Endodermal cell (in vitro differentiated cells): ENCODE results near the gene NKPD1. TPM values are rescaled to one million over a fixed set of nuclear protein-coding genes. Genes with fewer than 3 reads are reported as not detected.
A peak's percentile ranks its signal among the peaks of the same experiment; 100 is the strongest.

Source experiments
- DNase-seq: peaks from one replicate; pipeline ENCODE4 v3.0.0-alpha.2; 2017
- H3K27ac ChIP-seq: 2 replicates; pipeline ENCODE4 v1.5.1; 2013; ENCODE audit warnings: mild to moderate bottlenecking, low read depth, low read length, moderate library complexity
- H3K27me3 ChIP-seq: 2 replicates; pipeline ENCODE4 v1.6.1; 2013; ENCODE audit warnings: mild to moderate bottlenecking, low read length, moderate library complexity; ENCODE audit not compliant: insufficient read depth, control insufficient read depth, poor library complexity, severe bottlenecking
- H3K36me3 ChIP-seq: 2 replicates; pipeline ENCODE4 v1.7.0; 2013; ENCODE audit warnings: mild to moderate bottlenecking, low read length, moderate library complexity; ENCODE audit not compliant: control insufficient read depth, insufficient read depth
- H3K4me1 ChIP-seq: one replicate; pipeline ENCODE4 v1.7.0; 2013; ENCODE audit warnings: low read length; ENCODE audit not compliant: control insufficient read depth, insufficient read depth
- H3K4me3 ChIP-seq: 2 replicates; pipeline ENCODE4 v1.5.1; 2013; ENCODE audit warnings: mild to moderate bottlenecking, low read length, moderate library complexity
- H3K9ac ChIP-seq: 2 replicates; pipeline ENCODE4 v1.6.1; 2013; ENCODE audit warnings: mild to moderate bottlenecking, low read length, moderate library complexity; ENCODE audit not compliant: poor library complexity, severe bottlenecking; ENCODE audit errors: extremely low read depth
- H3K9me3 ChIP-seq: 2 replicates; pipeline ENCODE4 v1.6.1; 2013; ENCODE audit warnings: mild to moderate bottlenecking, low read length, moderate library complexity; ENCODE audit not compliant: control insufficient read depth
- H3K27ac Mint-ChIP-seq: 2 replicates; pipeline ENCODE4 v1.8.0; 2020; ENCODE audit warnings: mixed read lengths
- H3K27me3 Mint-ChIP-seq: 2 replicates; pipeline ENCODE4 v1.8.0; 2021; ENCODE audit warnings: mild to moderate bottlenecking, mixed read lengths; ENCODE audit not compliant: insufficient read depth
- H3K36me3 Mint-ChIP-seq: 2 replicates; pipeline ENCODE4 v1.8.0; 2020; ENCODE audit warnings: low read depth, mixed read lengths
- H3K4me1 Mint-ChIP-seq: 2 replicates; pipeline ENCODE4 v1.8.0; 2020; ENCODE audit warnings: mixed read lengths
- H3K4me3 Mint-ChIP-seq: 2 replicates; pipeline ENCODE4 v1.8.0; 2020; ENCODE audit warnings: mild to moderate bottlenecking, moderate library complexity, mixed read lengths
- H3K9me3 Mint-ChIP-seq: 2 replicates; pipeline ENCODE4 v1.8.0; 2020; ENCODE audit warnings: mild to moderate bottlenecking, mixed read lengths
- WGBS, 2 experiments: methylation state at CpG; one replicate each; pipeline versions ENCODE4 v1.1.5 to v1.1.7; 2013; ENCODE audit warnings: missing lambda C conversion rate in 2 of 2, mixed read lengths in 1 of 2; ENCODE audit not compliant: insufficient coverage in 1 of 2, insufficient read length in 1 of 2; 5-methylcytosine and 5-hydroxymethylcytosine counted together
- total RNA-seq, 2 donors: library from RNA; stranded (reverse); fragmentation: NEBNext Ultra II Directional in 1 of 2; extraction: Animal tissue kit (Norgen Biotek cat#: 25700) in 1 of 2; gene quantifications; 2 replicates in 1 of 2; 3 replicates in 1 of 2; pipeline ENCODE4 v1.2.1, GENCODE V29; 2021
- TF ChIP-seq, protein P1 (sequence below): fragments of 200-600 bp; sonication (generic); conservative IDR thresholded peaks from 2 replicates; pipeline ENCODE4 v1.5.0; 2021; ENCODE audit warnings: antibody characterized with exemption, mild to moderate bottlenecking

Gene NKPD1
- total RNA-seq, 2 donors from 2014 or later, result 0.15 to 0.22 TPM

GRCh38 chr19:45154064-45154827, 6.5 kb downstream of the NKPD1 start:
- no peak overlapping the region for H3K27ac ChIP-seq
- Mint-ChIP-seq H3K36me3 (peaks cover 6% of the 10 kb centered on the region), H3K27me3 (peaks cover 66% of the 10 kb centered on the region), H3K27ac (no peak overlapping the region), H3K4me1 (peaks cover 10% of the 10 kb centered on the region), H3K9me3 (peaks cover 4% of the 10 kb centered on the region), H3K4me3 (peak overlapping the region; percentile 42)
- 46 to 62% methylated on average over 18 to 19 of the region's 19 CpGs for WGBS, 2 experiments
- peaks cover 12% of the 10 kb centered on the region for H3K4me1 ChIP-seq
- peak overlapping the region; percentile 45 for H3K4me3 ChIP-seq
- no peaks in the 10 kb centered on the region for H3K36me3 ChIP-seq
- TF ChIP-seq, protein P1, sequence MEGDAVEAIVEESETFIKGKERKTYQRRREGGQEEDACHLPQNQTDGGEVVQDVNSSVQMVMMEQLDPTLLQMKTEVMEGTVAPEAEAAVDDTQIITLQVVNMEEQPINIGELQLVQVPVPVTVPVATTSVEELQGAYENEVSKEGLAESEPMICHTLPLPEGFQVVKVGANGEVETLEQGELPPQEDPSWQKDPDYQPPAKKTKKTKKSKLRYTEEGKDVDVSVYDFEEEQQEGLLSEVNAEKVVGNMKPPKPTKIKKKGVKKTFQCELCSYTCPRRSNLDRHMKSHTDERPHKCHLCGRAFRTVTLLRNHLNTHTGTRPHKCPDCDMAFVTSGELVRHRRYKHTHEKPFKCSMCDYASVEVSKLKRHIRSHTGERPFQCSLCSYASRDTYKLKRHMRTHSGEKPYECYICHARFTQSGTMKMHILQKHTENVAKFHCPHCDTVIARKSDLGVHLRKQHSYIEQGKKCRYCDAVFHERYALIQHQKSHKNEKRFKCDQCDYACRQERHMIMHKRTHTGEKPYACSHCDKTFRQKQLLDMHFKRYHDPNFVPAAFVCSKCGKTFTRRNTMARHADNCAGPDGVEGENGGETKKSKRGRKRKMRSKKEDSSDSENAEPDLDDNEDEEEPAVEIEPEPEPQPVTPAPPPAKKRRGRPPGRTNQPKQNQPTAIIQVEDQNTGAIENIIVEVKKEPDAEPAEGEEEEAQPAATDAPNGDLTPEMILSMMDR, result no peak
- no peak for DNase-seq
- H3K27me3 ChIP-seq, result peaks cover 3% of the 10 kb centered on the region
- no peak overlapping the region for H3K9ac ChIP-seq
- no peaks in the 10 kb centered on the region for H3K9me3 ChIP-seq

GRCh38 chr19:45153339-45154063, 7.3 kb downstream of the NKPD1 start:
- Histone ChIP-seq H3K36me3 (no peaks in the 10 kb centered on the region), H3K4me1 (peaks cover 12% of the 10 kb centered on the region), H3K27ac (no peak overlapping the region), H3K9ac (no peak overlapping the region), H3K9me3 (no peaks in the 10 kb centered on the region), H3K4me3 (peak overlapping the region; percentile 45), H3K27me3 (peaks cover 3% of the 10 kb centered on the region)
- Mint-ChIP-seq H3K27ac (no peak overlapping the region), H3K4me3 (peak overlapping the region; percentile 42), H3K36me3 (peaks cover 7% of the 10 kb centered on the region), H3K27me3 (peaks cover 66% of the 10 kb centered on the region), H3K4me1 (peaks cover 10% of the 10 kb centered on the region), H3K9me3 (peaks cover 4% of the 10 kb centered on the region)
- TF ChIP-seq, protein P1, result no peak
- DNase-seq, result peak; percentile 84
- 38 to 55% methylated on average over 38 to 69 of the region's 69 CpGs for WGBS, 2 experiments

DNA sequence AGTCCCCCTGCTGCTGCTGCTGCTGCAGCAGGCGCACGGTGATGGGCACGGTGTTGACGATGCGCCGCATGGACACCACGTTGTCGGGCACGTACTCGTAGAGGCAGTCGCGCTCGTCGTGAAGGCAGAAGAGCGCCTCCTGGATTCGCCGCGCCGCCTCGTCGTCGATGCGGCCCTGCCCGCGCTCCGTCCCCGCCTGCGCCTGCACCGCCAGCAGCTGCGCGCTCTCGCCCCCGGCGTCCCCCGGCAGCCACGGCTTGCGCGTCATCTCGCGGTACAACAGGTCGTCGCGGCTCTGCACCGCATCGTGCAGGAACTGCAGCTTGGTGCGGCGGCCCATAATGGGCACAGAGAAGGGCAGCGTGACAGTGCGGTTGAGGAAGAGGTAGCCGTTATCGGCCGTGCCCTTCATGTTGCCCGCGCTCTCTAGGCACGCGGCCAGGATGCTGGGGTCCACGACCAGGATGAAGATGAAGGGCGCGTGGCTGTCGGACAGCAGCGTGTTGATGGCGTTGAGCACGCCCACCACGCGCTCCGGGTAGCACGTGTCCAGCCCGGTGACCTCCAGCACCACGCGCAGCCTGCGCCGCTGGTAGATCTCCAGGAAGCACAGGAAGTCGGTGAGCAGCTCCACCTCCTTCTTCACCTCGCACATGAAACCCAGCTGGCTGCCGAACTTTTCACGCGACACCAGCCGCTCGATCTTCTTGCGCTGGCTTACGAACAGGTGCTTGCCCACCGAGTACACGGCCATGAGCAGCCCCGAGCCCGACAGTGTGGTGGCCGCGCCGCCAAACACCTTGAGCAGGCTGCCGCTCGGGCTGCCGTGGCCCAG, 8.1 kb downstream of the NKPD1 start:
- DNase-seq, result peak; percentile 89
- Histone ChIP-seq H3K36me3 (no peaks in the 10 kb centered on the region), H3K9me3 (no peaks in the 10 kb centered on the region), H3K27me3 (peaks cover 3% of the 10 kb centered on the region), H3K9ac (no peak overlapping the region), H3K4me1 (peaks cover 12% of the 10 kb centered on the region), H3K27ac (no peak overlapping the region), H3K4me3 (no peak overlapping the region)
- H3K27me3 Mint-ChIP-seq, result peaks cover 62% of the 10 kb centered on the region
- H3K4me3 Mint-ChIP-seq, result no peak overlapping the region
- no peak overlapping the region for H3K27ac Mint-ChIP-seq
- 74 to 88% methylated on average over 57 to 91 of the region's 91 CpGs for WGBS, 2 experiments
- TF ChIP-seq, protein P1, result peak; percentile 49
- H3K9me3 Mint-ChIP-seq, result peaks cover 4% of the 10 kb centered on the region
- peaks cover 7% of the 10 kb centered on the region for H3K36me3 Mint-ChIP-seq
- H3K4me1 Mint-ChIP-seq, result peaks cover 10% of the 10 kb centered on the region
